ENCODE data around the gene EIF3I.

DNA sequence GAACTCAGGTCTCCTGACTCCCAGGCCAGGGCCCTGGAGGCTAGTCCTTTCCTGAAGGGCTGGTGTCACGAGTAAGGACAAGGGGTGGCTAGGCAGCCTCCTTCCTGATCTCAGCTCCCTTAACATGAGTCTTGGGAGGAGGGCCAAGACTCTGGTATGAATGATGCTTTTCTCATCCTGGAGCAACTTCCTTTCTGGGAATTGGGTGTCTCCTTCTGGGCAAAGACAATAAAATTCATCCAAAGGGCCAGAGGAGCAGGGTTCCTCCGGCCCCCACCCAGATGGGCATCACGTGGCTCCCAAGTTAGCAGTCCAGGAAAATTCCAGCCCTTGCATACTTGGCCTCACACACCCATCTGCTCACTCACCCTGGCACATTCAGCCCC, 24.7 kb downstream of the EIF3I start, which contains the start of gene FAM167B:
- TF ChIP-seq, protein P1, sequence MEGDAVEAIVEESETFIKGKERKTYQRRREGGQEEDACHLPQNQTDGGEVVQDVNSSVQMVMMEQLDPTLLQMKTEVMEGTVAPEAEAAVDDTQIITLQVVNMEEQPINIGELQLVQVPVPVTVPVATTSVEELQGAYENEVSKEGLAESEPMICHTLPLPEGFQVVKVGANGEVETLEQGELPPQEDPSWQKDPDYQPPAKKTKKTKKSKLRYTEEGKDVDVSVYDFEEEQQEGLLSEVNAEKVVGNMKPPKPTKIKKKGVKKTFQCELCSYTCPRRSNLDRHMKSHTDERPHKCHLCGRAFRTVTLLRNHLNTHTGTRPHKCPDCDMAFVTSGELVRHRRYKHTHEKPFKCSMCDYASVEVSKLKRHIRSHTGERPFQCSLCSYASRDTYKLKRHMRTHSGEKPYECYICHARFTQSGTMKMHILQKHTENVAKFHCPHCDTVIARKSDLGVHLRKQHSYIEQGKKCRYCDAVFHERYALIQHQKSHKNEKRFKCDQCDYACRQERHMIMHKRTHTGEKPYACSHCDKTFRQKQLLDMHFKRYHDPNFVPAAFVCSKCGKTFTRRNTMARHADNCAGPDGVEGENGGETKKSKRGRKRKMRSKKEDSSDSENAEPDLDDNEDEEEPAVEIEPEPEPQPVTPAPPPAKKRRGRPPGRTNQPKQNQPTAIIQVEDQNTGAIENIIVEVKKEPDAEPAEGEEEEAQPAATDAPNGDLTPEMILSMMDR (conservative IDR thresholded peaks at IDR 0.05; ENCODE audit: low read length): no peak
- TF ChIP-seq EZH2phosphoT487 (IDR thresholded peaks at IDR 0.05; ENCODE audit: borderline replicate concordance): no peak
